GM12878 (cell line): ENCODE measurements around the gene UMOD. TPM values are rescaled to one million over a fixed set of nuclear protein-coding genes. Genes with fewer than 3 reads are reported as not detected.
A peak's percentile ranks its signal among the peaks of the same experiment; 100 is the strongest.

Experiments
- ATAC-seq: fragments of 200-7000 bp; cut with Tn5 transposase; 3 replicates; pipeline ENCODE4 v1.9.1; 2020; ENCODE audit warnings: mild to moderate bottlenecking, moderate library complexity
- BruUV-seq: library from RNA; stranded (reverse); fragments of 400-500 nt; replicated peaks from 2 replicates; lab custom pipeline; 2021; lab: Mats Ljungman, UMichigan
- CTCF ChIA-PET: fragments of 300-600 bp; sonication (Branson Sonifier 250); formaldehyde crosslinking; extraction: SDS; loops from one replicate; lab custom pipeline; 2021; ENCODE audit warnings: inconsistent platforms; lab: Yijun Ruan, JAX
- POLR2A ChIA-PET: fragments of 350-600 bp; formaldehyde crosslinking; extraction: SDS; loops from one replicate; lab custom pipeline; 2021; ENCODE audit warnings: inconsistent platforms; lab: Charles Lee
- RAD21 ChIA-PET: fragments of 300-600 bp; sonication (Branson Sonifier 250); formaldehyde crosslinking; loops from one replicate; lab custom pipeline; 2023; ENCODE audit warnings: antibody characterized with exemption; ENCODE audit not compliant: unreplicated experiment; lab: Charles Lee
- SMC1A ChIA-PET: fragments of 300-600 bp; sonication (Branson Sonifier 250); formaldehyde crosslinking; loops from one replicate; lab custom pipeline; 2023; ENCODE audit not compliant: unreplicated experiment, uncharacterized antibody; lab: Charles Lee
- DNase-seq: peaks from one replicate; pipeline ENCODE4 v3.0.0-alpha.2; 2011; ENCODE audit warnings: low read depth, low spot score
- FAIRE-seq: peaks from 3 replicates; lab custom pipeline; 2011; peaks lifted over from hg19 to GRCh38; lab: Jason Lieb, UNC
- H2AFZ ChIP-seq: 2 replicates; pipeline ENCODE4 v1.6.0; 2011; ENCODE audit warnings: low read depth, low read length, control low read depth; ENCODE audit not compliant: control insufficient read depth
- H3K27ac ChIP-seq: 2 replicates; pipeline ENCODE4 v1.5.1; 2011; ENCODE audit warnings: control low read depth; ENCODE audit not compliant: control insufficient read depth, insufficient read depth
- H3K27me3 ChIP-seq, 2 experiments: replicated peaks in 1 of 2; 2 replicates each; pipeline versions ENCODE4 v1.6.0 to v1.6.1; 2011; ENCODE audit warnings: low read length in 1 of 2; ENCODE audit not compliant: control insufficient read depth in 2 of 2, insufficient read depth in 2 of 2
- H3K36me3 ChIP-seq, 2 experiments: 2 replicates each; pipeline ENCODE4 v1.5.1; 2011; ENCODE audit warnings: low read length in 1 of 2; ENCODE audit not compliant: control insufficient read depth in 2 of 2, insufficient read depth in 2 of 2
- H3K4me1 ChIP-seq: 2 replicates; pipeline ENCODE4 v1.6.1; 2011; ENCODE audit warnings: mild to moderate bottlenecking, low read length, moderate library complexity, mixed read lengths; ENCODE audit not compliant: control insufficient read depth, insufficient read depth
- H3K4me2 ChIP-seq: 2 replicates; pipeline ENCODE4 v1.6.0; 2011; ENCODE audit warnings: control low read depth; ENCODE audit not compliant: control insufficient read depth, insufficient read depth
- H3K4me3 ChIP-seq: fragments of 200-600 bp; sonication (generic); 2 replicates; pipeline ENCODE4 v1.5.1; 2016
- H3K79me2 ChIP-seq: 2 replicates; pipeline ENCODE4 v1.6.0; 2011; ENCODE audit warnings: low read length; ENCODE audit not compliant: control insufficient read depth, insufficient read depth
- H3K9ac ChIP-seq: 2 replicates; pipeline ENCODE4 v1.8.0; 2011; ENCODE audit warnings: low read length, control low read depth, mixed read lengths; ENCODE audit not compliant: control insufficient read depth, insufficient read depth
- H3K9me3 ChIP-seq: replicated peaks from 3 replicates; pipeline ENCODE4 v1.5.1; 2011; ENCODE audit warnings: mild to moderate bottlenecking, low read length; ENCODE audit not compliant: control insufficient read depth, insufficient read depth
- H4K20me1 ChIP-seq: 2 replicates; pipeline ENCODE4 v1.6.0; 2011; ENCODE audit not compliant: control insufficient read depth, insufficient read depth
- E4F1 ChIP-seq: fragments of 450-650 bp; IDR thresholded peaks from 2 replicates; pipeline ENCODE4 v1.6.1; 2018; ENCODE audit warnings: borderline replicate concordance, mild to moderate bottlenecking; ENCODE audit not compliant: partially characterized antibody
- NFXL1 ChIP-seq: fragments of 450-650 bp; IDR thresholded peaks from 2 replicates; pipeline ENCODE4 v1.6.1; 2017; ENCODE audit warnings: antibody characterized with exemption, mild to moderate bottlenecking, borderline replicate concordance
- NR2C2 ChIP-seq: IDR thresholded peaks from 2 replicates; pipeline ENCODE4 v1.6.1; 2011; ENCODE audit warnings: borderline replicate concordance, low read depth; ENCODE audit not compliant: control insufficient read depth, insufficient read length
- WGBS: methylation state at CpG from one replicate; pipeline ENCODE4 v1.1.6; 2016; ENCODE audit warnings: low lambda C conversion rate; ENCODE audit not compliant: insufficient replicate concordance, insufficient coverage; ENCODE audit errors: missing lambda C conversion rate; 5-methylcytosine and 5-hydroxymethylcytosine counted together
- in situ Hi-C: fragments of 300-500 bp; cut with MboI; formaldehyde crosslinking; loops from 9 replicates; pipeline ENCODE4 v1.14.3; 2018; ENCODE audit warnings: mixed read lengths
- intact Hi-C: fragments of 100-400 bp; cut with micrococcal nuclease; formaldehyde crosslinking; loops from one replicate; pipeline ENCODE4 v1.14.2; 2022; ENCODE audit not compliant: unreplicated experiment
- polyA plus RNA-seq, 11 experiments: library from polyadenylated mRNA; depleted of rRNA in 4 of 11; unstranded in 6 of 11; stranded (reverse) in 5 of 11; fragments of >200 nt; fragmentation: Nextera tagmentation in 4 of 11; fragmentation: Illumina TruSeq in 1 of 11; extraction: Ambion mirVana in 4 of 11; extraction: Trizol in 1 of 11; gene quantifications; 1 replicate in 1 of 11; 2 replicates in 10 of 11; pipeline versions ENCODE4 v1.2.1 to v1.2.3, GENCODE V29; 2011 to 2016; ENCODE audit warnings: inconsistent platforms in 2 of 11, missing spikeins in 2 of 11, low read depth in 1 of 11
- total RNA-seq, 4 experiments: library from RNA; depleted of rRNA in 3 of 4; stranded (reverse); fragments of >200 nt in 3 of 4; fragmentation: Illumina TruSeq in 1 of 4; extraction: Trizol in 1 of 4; gene quantifications; 2 replicates each; pipeline versions ENCODE4 v1.2.1 to v1.2.3, GENCODE V29; 2013 to 2021
- TF ChIP-seq, protein P1 (sequence below): IDR thresholded peaks from 2 replicates; pipeline ENCODE4 v1.6.1; 2012; ENCODE audit warnings: low read depth, low read length, improper control_type of control experiment

UMOD gene
- total and polyA plus RNA-seq, 10 of the 15 experiments (the other 5 are each of a cell fraction or from before 2014, with no cell fraction given) = not detected

DNA sequence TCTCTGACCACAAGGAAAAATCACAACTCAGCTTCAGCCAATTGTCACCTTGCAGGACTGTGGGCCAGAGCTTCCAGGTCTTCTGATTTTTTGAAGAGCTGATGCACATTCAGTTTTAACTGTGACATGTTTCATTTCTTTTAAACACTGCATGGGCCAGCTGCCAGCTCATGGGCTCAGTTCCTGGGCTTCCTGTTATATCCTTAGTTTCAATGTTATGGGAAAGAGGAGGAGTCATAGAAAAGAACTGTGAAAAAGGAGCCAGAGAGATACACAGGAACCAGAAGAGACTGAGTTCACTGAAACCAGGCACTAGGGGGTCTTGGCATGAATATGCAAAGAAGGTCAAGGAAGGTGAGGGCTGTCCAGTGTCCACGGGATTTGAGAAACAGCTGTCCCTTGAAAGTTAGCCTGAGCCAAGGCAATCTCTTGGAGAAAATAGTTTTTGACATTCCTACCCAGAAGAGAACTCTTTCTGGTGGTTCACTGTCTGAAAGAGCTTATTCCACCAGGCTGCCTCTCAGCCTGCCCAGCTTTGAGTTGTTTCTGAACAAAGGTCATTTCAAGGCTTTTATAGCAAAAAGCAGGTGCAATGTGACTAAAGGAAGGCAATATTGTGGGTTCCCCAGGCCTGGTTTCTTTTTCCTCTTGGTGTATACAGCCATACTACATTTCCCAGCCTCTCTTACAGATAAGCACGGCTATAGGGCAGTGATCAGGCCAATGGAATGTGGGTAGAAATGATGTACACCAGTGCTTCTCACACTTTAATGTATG is 41.5 kb upstream of the UMOD start (continued):
- no peak for TF ChIP-seq NFXL1
- TF ChIP-seq NR2C2 = no peak
- TF ChIP-seq, protein P1, sequence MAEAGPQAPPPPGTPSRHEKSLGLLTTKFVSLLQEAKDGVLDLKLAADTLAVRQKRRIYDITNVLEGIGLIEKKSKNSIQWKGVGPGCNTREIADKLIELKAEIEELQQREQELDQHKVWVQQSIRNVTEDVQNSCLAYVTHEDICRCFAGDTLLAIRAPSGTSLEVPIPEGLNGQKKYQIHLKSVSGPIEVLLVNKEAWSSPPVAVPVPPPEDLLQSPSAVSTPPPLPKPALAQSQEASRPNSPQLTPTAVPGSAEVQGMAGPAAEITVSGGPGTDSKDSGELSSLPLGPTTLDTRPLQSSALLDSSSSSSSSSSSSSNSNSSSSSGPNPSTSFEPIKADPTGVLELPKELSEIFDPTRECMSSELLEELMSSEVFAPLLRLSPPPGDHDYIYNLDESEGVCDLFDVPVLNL = no peak
- TF ChIP-seq, all 136 proteins: peak for 0

- RAD21 ChIA-PET = no interaction called here
- POLR2A ChIA-PET = no interaction called here
- Histone ChIP-seq H2AFZ (no peak overlapping the region), H3K27ac (no peak overlapping the region), H3K4me2 (no peak overlapping the region), H3K27me3 (no peaks in the 10 kb centered on the region; a peak in 1 of 4 replicates), H3K9ac (no peak overlapping the region), H3K36me3 (no peaks in the 10 kb centered on the region), H3K4me1 (no peaks in the 10 kb centered on the region), H4K20me1 (no peaks in the 10 kb centered on the region), H3K79me2 (no peaks in the 10 kb centered on the region), H3K9me3 (no peaks in the 10 kb centered on the region), H3K4me3 (no peak overlapping the region)
- FAIRE-seq (peak; percentile 13), DNase-seq (no peak), ATAC-seq (no peak)
- BruUV-seq = no TSS peak
- SMC1A ChIA-PET = no interaction called here
- 9% methylated on average over 5 of the region's 5 CpGs for WGBS
- TF ChIP-seq NFXL1 = no peak
- TF ChIP-seq E4F1 = peak; percentile 14
- intact Hi-C loops (no loop called here), in situ Hi-C loops (no loop called here)
- CTCF ChIA-PET = interaction anchor here (1.9 kb wide), 1 partner anchor 483 kb away, joined by 7 read pairs; no protein-coding TSS in a partner anchor
Observed at GRCh38 chr16:20391045-20391444, 38.5 kb upstream of the UMOD start.
